NCI-H748 (cell line): ENCODE data around the gene KLHL34.

Experiments used
- DNase-seq: peaks from one replicate; lab custom pipeline; 2025; ENCODE audit not compliant: unreplicated experiment; lab: John Stamatoyannopoulos, UW

The KLHL34 gene

GRCh38 chrX:21655901-21656586 is 2.1 kb downstream of the KLHL34 start:
- DNase-seq: no peak

- DNase-seq: no peak
Observed at GRCh38 chrX:21645886-21646285, 12.2 kb downstream of the KLHL34 start.

- no peak for DNase-seq
Observed at GRCh38 chrX:21645431-21645830, 12.7 kb downstream of the KLHL34 start.

- DNase-seq: no peak
Observed at GRCh38 chrX:21639775-21640174, 18.4 kb downstream of the KLHL34 start.

- DNase-seq: no peak
Observed at GRCh38 chrX:21638311-21638710, 19.8 kb downstream of the KLHL34 start.

GRCh38 chrX:21632027-21632426 is 26.1 kb downstream of the KLHL34 start:
- peak; percentile 24 for DNase-seq

GRCh38 chrX:21623778-21624501 is 34.2 kb downstream of the KLHL34 start:
- DNase-seq: no peak

- DNase-seq: no peak
Observed at GRCh38 chrX:21620234-21620633, 37.9 kb downstream of the KLHL34 start.

GRCh38 chrX:21616386-21616785 is 41.7 kb downstream of the KLHL34 start:
- DNase-seq: no peak

GRCh38 chrX:21612154-21612553 is 46.0 kb downstream of the KLHL34 start:
- no peak for DNase-seq

- DNase-seq: no peak
Observed at GRCh38 chrX:21610168-21610567, 48.0 kb downstream of the KLHL34 start.

GRCh38 chrX:21606002-21606401 is 52.1 kb downstream of the KLHL34 start:
- DNase-seq: no peak
